GM06990 (cell line): ENCODE results near the gene SESN1.

Experiments
- DNase-seq: peaks from one replicate; pipeline ENCODE4 v3.0.0-alpha.2; 2011; ENCODE audit not compliant: insufficient read length; ENCODE audit errors: extremely low read depth
- H3K27me3 ChIP-seq: replicated peaks from 2 replicates; pipeline ENCODE4 v1.6.0; 2011; ENCODE audit warnings: low read length; ENCODE audit not compliant: control insufficient read depth, insufficient read depth
- H3K36me3 ChIP-seq: 2 replicates; pipeline ENCODE4 v1.5.1; 2011; ENCODE audit warnings: low read length; ENCODE audit not compliant: control insufficient read depth, insufficient read depth
- H3K4me3 ChIP-seq: replicated peaks from 2 replicates; pipeline ENCODE4 v1.5.1; 2011; ENCODE audit warnings: low read depth, mild to moderate bottlenecking, control low read depth, low read length
- CTCF ChIP-seq: IDR thresholded peaks from 2 replicates; pipeline ENCODE4 v1.5.1; 2011; ENCODE audit warnings: low read length, control low read depth, mild to moderate bottlenecking, inconsistent platforms; ENCODE audit not compliant: insufficient read depth, poor library complexity, severe bottlenecking

SESN1 gene

GRCh38 chr6:109008054-109008453 is 86.6 kb downstream of the SESN1 start:
- no peak for TF ChIP-seq CTCF
- H3K4me3 ChIP-seq, result peak overlapping the region; percentile 78
- no peaks in the 10 kb centered on the region; the same call in 1 of the 2 replicates for H3K27me3 ChIP-seq
- no peaks in the 10 kb centered on the region for H3K36me3 ChIP-seq
- DNase-seq, result peak; percentile 28

GRCh38 chr6:109007521-109007920 is 87.1 kb downstream of the SESN1 start:
- Histone ChIP-seq H3K36me3 (no peaks in the 10 kb centered on the region), H3K27me3 (no peaks in the 10 kb centered on the region; the same call in 1 of the 2 replicates), H3K4me3 (no peak overlapping the region)
- no peak for TF ChIP-seq CTCF
- DNase-seq, result no peak

- DNase-seq, result no peak
- Histone ChIP-seq H3K4me3 (no peak overlapping the region), H3K27me3 (no peaks in the 10 kb centered on the region; the same call in 1 of the 2 replicates), H3K36me3 (no peaks in the 10 kb centered on the region)
- TF ChIP-seq CTCF, result no peak
Observed at GRCh38 chr6:109006818-109007217, 87.8 kb downstream of the SESN1 start.

- no peaks in the 10 kb centered on the region; the same call in 1 of the 2 replicates for H3K27me3 ChIP-seq
- H3K36me3 ChIP-seq, result no peaks in the 10 kb centered on the region
- TF ChIP-seq CTCF, result no peak
- no peak for DNase-seq
- H3K4me3 ChIP-seq, result no peak overlapping the region
Observed at GRCh38 chr6:109002882-109003281, 91.8 kb downstream of the SESN1 start.

- no peaks in the 10 kb centered on the region for H3K36me3 ChIP-seq
- DNase-seq, result no peak
- no peak overlapping the region for H3K4me3 ChIP-seq
- H3K27me3 ChIP-seq, result no peaks in the 10 kb centered on the region; the same call in 1 of the 2 replicates
- no peak for TF ChIP-seq CTCF
Observed at GRCh38 chr6:109002051-109002697, 92.5 kb downstream of the SESN1 start.

GRCh38 chr6:109001291-109001894 is 93.3 kb downstream of the SESN1 start:
- DNase-seq, result no peak
- H3K36me3 ChIP-seq, result no peaks in the 10 kb centered on the region
- H3K27me3 ChIP-seq, result no peaks in the 10 kb centered on the region
- H3K4me3 ChIP-seq, result no peak overlapping the region
- TF ChIP-seq CTCF, result no peak
